ENCODE measurements around the gene PRR5L.

DNA sequence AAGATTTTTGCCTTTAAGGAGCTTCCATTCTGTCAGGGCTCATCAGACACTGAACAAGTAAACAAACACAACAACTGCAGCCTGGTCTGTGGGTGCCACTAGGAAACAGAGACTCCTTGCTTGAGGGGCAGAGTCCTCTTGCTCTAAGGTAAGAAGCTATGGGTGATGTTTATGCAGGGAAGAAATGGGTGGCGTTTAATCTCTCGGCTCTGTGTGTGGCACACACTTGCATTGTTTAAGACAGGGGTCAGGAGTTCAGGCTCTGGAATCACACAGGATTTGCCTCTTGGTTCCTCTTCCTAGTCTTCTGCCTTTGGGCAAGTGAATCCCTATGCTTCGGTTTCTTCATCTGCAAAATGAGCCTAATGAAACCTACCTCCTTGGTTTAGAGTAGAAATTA is 90.3 kb downstream of the PRR5L start:
- TF ChIP-seq POLR2A (IDR thresholded peaks at IDR 0.05), result no peak
- no peak for TF ChIP-seq CTCF (IDR thresholded peaks at IDR 0.05)

Data from sigmoid colon (tissue), 3 donors.